Measurements from ENCODE around the gene GPR137. TPM values are rescaled to one million over a fixed set of nuclear protein-coding genes. Genes with fewer than 3 reads are reported as not detected.
A peak's percentile ranks its signal among the peaks of the same experiment; 100 is the strongest.

The GPR137 gene
- total and polyA plus RNA-seq, 10 of the 15 experiments (the other 5 are each of a cell fraction or from before 2014, with no cell fraction given), result 0.37 to 29.2 (median 13.8) TPM

- Histone ChIP-seq H3K4me2 (ENCODE audit: control insufficient read depth, insufficient read depth) (peak overlapping the region; percentile 80), H3K4me1 (ENCODE audit: control insufficient read depth, insufficient read depth, low read length) (peaks cover 14% of the 10 kb centered on the region), H3K27ac (ENCODE audit: control insufficient read depth, insufficient read depth) (peak overlapping the region; percentile 90), H3K79me2 (ENCODE audit: control insufficient read depth, insufficient read depth, low read length) (peaks cover 38% of the 10 kb centered on the region), H2AFZ (ENCODE audit: control insufficient read depth, low read depth, low read length) (0 out of 2 replicates have a peak overlapping the region, but pooled peaks have one; percentile 3), H3K9me3 (replicated peaks; ENCODE audit: control insufficient read depth, insufficient read depth, low read length) (no peaks in the 10 kb centered on the region), H3K27me3 (replicated peaks in 1 of 2; ENCODE audit: control insufficient read depth in 2 of 2, insufficient read depth in 2 of 2, low read length in 1 of 2) (no peaks in the 10 kb centered on the region), H3K36me3 (ENCODE audit: control insufficient read depth in 2 of 2, insufficient read depth in 2 of 2, low read length in 1 of 2) (peaks cover 0 to 10% of the 10 kb centered on the region in 2 experiments; a peak in 2 of 4 replicates), H3K4me3 (peak overlapping the region; percentile 91), H3K9ac (ENCODE audit: control insufficient read depth, insufficient read depth, low read length) (peak overlapping the region; percentile 92), H4K20me1 (ENCODE audit: control insufficient read depth, insufficient read depth) (no peaks in the 10 kb centered on the region)
- ChIA-PET CTCF (interaction anchor here (0.7 to 6.2 kb wide), 9 partner anchors 19 to 86 kb away, joined by 3 to 66 read pairs (median 5); partner anchors contain the start of genes CATSPERZ, FERMT3, NUDT22 and TRPT1), SMC1A (ENCODE audit: uncharacterized antibody, unreplicated experiment) (interaction anchor here (1.0 to 2.0 kb wide), 4 partner anchors 11 to 42 kb away, joined by 3 to 7 read pairs (median 4); partner anchors contain the start of gene FERMT3), RAD21 (ENCODE audit: unreplicated experiment) (interaction anchor here (0.6 to 8.6 kb wide), 6 partner anchors 9 to 109 kb away, joined by 3 to 104 read pairs (median 3); partner anchors contain the start of genes FERMT3 and VEGFB), POLR2A (interaction anchor here (0.5 to 7.4 kb wide), 11 partner anchors 10 to 80 kb away, joined by 3 to 82 read pairs (median 6); partner anchors contain the start of genes BAD, DNAJC4, ESRRA and FERMT3)
- WGBS (ENCODE audit: insufficient coverage, insufficient replicate concordance, low lambda C conversion rate, missing lambda C conversion rate), result under 1% methylated on average over 46 of the region's 46 CpGs
- DNase-seq (ENCODE audit: low read depth, low spot score) (no peak), ATAC-seq (no peak), FAIRE-seq (no peak)
- in situ Hi-C loops (cut with MboI) (loop anchor here (25.0 kb wide), 1 partner anchor 1616 kb away; the partner anchor contains the start of genes CFL1, EFEMP2 and MUS81), intact Hi-C loops (cut with micrococcal nuclease; ENCODE audit: unreplicated experiment) (no loop called here)
- no TSS peak for BruUV-seq (replicated peaks)
- TF ChIP-seq SRF (IDR thresholded peaks at IDR 0.05; ENCODE audit: low read depth in 2 of 2, low read length in 2 of 2), result no peak
- TF ChIP-seq SP1 (IDR thresholded peaks at IDR 0.05; ENCODE audit: low read depth, low read length), result no peak
- peak; percentile 35 for TF ChIP-seq POLR2A (IDR thresholded peaks at IDR 0.05; ENCODE audit: low read depth, low read length)
- TF ChIP-seq YBX1 (IDR thresholded peaks at IDR 0.05), result no peak
- no peak for TF ChIP-seq NR2C2 (IDR thresholded peaks at IDR 0.05; ENCODE audit: borderline replicate concordance, control insufficient read depth, insufficient read length, low read depth)
- TF ChIP-seq GABPA (IDR thresholded peaks at IDR 0.05; ENCODE audit: low read depth), result no peak
- peak; percentile 61; the same call in 1 of the 2 replicates for TF ChIP-seq LARP7 (IDR thresholded peaks at IDR 0.05)
- TF ChIP-seq SMAD5 (IDR thresholded peaks at IDR 0.05; ENCODE audit: low read depth), result 0 out of 2 replicates have a peak, but pooled peaks have one; percentile 53
- TF ChIP-seq, protein P1, sequence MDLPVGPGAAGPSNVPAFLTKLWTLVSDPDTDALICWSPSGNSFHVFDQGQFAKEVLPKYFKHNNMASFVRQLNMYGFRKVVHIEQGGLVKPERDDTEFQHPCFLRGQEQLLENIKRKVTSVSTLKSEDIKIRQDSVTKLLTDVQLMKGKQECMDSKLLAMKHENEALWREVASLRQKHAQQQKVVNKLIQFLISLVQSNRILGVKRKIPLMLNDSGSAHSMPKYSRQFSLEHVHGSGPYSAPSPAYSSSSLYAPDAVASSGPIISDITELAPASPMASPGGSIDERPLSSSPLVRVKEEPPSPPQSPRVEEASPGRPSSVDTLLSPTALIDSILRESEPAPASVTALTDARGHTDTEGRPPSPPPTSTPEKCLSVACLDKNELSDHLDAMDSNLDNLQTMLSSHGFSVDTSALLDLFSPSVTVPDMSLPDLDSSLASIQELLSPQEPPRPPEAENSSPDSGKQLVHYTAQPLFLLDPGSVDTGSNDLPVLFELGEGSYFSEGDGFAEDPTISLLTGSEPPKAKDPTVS (IDR thresholded peaks at IDR 0.05; ENCODE audit: low read depth, low read length), result no peak
- TF ChIP-seq E2F8 (IDR thresholded peaks at IDR 0.05; ENCODE audit: low read depth, partially characterized antibody), result no peak
- 0 out of 2 replicates have a peak, but pooled peaks have one; percentile 8 for TF ChIP-seq DPF2 (IDR thresholded peaks at IDR 0.05)
- no peak for TF ChIP-seq ZNF622 (IDR thresholded peaks at IDR 0.05)
- TF ChIP-seq, protein P2, sequence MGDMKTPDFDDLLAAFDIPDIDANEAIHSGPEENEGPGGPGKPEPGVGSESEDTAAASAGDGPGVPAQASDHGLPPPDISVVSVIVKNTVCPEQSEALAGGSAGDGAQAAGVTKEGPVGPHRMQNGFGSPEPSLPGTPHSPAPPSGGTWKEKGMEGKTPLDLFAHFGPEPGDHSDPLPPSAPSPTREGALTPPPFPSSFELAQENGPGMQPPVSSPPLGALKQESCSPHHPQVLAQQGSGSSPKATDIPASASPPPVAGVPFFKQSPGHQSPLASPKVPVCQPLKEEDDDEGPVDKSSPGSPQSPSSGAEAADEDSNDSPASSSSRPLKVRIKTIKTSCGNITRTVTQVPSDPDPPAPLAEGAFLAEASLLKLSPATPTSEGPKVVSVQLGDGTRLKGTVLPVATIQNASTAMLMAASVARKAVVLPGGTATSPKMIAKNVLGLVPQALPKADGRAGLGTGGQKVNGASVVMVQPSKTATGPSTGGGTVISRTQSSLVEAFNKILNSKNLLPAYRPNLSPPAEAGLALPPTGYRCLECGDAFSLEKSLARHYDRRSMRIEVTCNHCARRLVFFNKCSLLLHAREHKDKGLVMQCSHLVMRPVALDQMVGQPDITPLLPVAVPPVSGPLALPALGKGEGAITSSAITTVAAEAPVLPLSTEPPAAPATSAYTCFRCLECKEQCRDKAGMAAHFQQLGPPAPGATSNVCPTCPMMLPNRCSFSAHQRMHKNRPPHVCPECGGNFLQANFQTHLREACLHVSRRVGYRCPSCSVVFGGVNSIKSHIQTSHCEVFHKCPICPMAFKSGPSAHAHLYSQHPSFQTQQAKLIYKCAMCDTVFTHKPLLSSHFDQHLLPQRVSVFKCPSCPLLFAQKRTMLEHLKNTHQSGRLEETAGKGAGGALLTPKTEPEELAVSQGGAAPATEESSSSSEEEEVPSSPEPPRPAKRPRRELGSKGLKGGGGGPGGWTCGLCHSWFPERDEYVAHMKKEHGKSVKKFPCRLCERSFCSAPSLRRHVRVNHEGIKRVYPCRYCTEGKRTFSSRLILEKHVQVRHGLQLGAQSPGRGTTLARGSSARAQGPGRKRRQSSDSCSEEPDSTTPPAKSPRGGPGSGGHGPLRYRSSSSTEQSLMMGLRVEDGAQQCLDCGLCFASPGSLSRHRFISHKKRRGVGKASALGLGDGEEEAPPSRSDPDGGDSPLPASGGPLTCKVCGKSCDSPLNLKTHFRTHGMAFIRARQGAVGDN (IDR thresholded peaks at IDR 0.05), result no peak
- TF ChIP-seq MXI1 (IDR thresholded peaks at IDR 0.05; ENCODE audit: low read depth, low read length), result peak; percentile 12; the same call in 1 of the 2 replicates
- no peak for TF ChIP-seq STAT3 (IDR thresholded peaks at IDR 0.05; ENCODE audit: low read depth, low read length)
Measured at GRCh38 chr11:64245797-64246620, 39.6 kb upstream of the GPR137 start.
